HUDEP-2 (cell line): ENCODE measurements around the gene CTNS.
A peak's percentile ranks its signal among the peaks of the same experiment; 100 is the strongest.

ENCODE experiments used
- DNase-seq, 76 experiments: peaks; one replicate each; lab custom pipeline; 2025; ENCODE audit not compliant: unreplicated experiment in 76 of 76; lab: John Stamatoyannopoulos, UW

Gene CTNS

GRCh38 chr17:3622977-3623594, 13.5 kb upstream of the CTNS start:
- DNase-seq: no peak

- DNase-seq: no peak
Measured at GRCh38 chr17:3626831-3627768, 9.5 kb upstream of the CTNS start.

- DNase-seq: no peak
Measured at GRCh38 chr17:3627769-3628167, 8.8 kb upstream of the CTNS start.

GRCh38 chr17:3630781-3631180, 5.8 kb upstream of the CTNS start:
- no peak for DNase-seq

GRCh38 chr17:3632287-3632686, 4.3 kb upstream of the CTNS start:
- DNase-seq: no peak

- no peak for DNase-seq
Measured at GRCh38 chr17:3635474-3636153, 946 bp upstream of the CTNS start.

GRCh38 chr17:3636908-3637373, 381 bp downstream of the CTNS start:
- DNase-seq: peak in 2 of 76 experiments; percentile 5 to 12

GRCh38 chr17:3639981-3640596, 3.5 kb downstream of the CTNS start:
- peak in 68 of 76 experiments; percentile 8 to 80 (median 45) for DNase-seq

- no peak for DNase-seq
Measured at GRCh38 chr17:3641014-3641413, 4.5 kb downstream of the CTNS start.

GRCh38 chr17:3641717-3642486, 5.3 kb downstream of the CTNS start:
- no peak for DNase-seq

GRCh38 chr17:3643889-3644349, 7.4 kb downstream of the CTNS start:
- DNase-seq: no peak

GRCh38 chr17:3645310-3645709, 8.8 kb downstream of the CTNS start:
- no peak for DNase-seq

- no peak for DNase-seq
Measured at GRCh38 chr17:3647251-3647650, 10.7 kb downstream of the CTNS start.

- peak in 55 of 76 experiments; percentile 5 to 68 (median 39) for DNase-seq
Measured at GRCh38 chr17:3647769-3648555, 11.4 kb downstream of the CTNS start.

GRCh38 chr17:3655766-3656165, 19.2 kb downstream of the CTNS start:
- no peak for DNase-seq

- no peak for DNase-seq
Measured at GRCh38 chr17:3656353-3656752, 19.8 kb downstream of the CTNS start.

GRCh38 chr17:3656755-3657587, 20.4 kb downstream of the CTNS start:
- no peak for DNase-seq

- no peak for DNase-seq
Measured at GRCh38 chr17:3657588-3657869, 21.0 kb downstream of the CTNS start.
